ENCODE results near the gene AHDC1.

The AHDC1 gene

DNA sequence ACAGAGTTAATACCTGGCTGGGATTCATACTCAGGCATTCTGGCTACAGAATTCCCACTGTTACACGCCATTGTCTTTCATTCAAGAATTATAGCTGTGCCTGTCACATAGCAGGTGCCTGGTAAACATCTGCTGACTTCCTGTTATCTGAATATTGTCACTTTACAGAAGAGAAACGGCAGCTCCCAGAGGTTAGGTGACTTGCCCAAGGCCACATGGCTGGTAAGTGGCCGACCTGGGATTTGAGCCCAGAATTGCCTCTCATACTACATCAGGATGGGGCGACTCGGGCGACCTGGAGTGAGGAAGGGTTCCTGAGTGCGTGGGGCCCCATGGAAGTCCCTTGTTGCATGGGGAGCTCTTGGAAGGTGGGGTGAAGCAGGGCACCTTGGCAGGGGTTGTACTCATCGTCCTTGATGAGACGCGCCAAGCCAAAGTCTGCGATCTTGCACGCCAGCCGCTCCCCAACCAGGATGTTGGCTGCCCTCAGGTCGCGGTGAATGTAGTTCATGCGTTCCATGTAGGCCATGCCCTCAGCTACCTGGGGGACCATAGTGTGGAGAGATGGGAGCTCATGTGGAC, 10.2 kb upstream of the AHDC1 start:
- DNase-seq: no peak

DNA sequence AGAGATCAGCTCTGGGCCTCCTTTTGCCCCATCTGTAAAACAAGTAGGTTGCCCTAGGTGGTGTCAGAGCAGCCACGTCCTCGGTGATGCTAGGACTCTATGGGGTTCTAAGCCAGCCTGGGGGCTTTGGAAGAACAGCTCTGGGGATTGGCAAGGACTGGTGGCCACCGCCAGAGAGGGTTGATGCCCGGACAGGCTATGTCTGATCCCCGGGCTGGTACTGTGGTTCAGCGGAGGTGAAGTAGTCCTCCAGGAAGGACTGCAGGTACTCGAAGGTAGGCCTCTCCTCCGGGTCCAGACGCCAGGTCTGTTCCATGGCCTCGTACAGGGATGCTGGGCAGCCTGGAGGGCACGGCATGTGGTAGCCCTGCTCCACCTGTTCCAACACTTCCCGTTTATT, 8.8 kb upstream of the AHDC1 start:
- no peak for DNase-seq

DNA sequence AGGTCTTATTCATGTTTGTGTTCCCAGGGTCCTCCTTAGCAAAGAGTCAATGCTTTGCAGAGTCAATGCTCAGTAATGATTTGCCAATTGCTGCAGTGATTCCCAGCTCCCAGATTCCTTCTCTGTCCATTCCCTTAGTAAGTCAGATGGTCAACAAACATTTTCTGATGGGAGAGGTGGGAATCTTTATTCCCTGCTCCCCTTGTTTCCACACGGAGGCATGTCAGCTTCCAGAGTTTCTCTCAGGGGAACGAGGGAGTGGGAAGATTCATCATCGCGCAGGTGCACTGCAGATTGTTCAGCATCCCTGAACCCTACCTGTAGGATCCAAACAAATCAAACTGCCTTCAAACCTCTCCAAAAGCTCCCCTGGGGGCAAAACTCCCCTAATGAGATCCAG, 7.5 kb upstream of the AHDC1 start:
- DNase-seq: no peak

DNA sequence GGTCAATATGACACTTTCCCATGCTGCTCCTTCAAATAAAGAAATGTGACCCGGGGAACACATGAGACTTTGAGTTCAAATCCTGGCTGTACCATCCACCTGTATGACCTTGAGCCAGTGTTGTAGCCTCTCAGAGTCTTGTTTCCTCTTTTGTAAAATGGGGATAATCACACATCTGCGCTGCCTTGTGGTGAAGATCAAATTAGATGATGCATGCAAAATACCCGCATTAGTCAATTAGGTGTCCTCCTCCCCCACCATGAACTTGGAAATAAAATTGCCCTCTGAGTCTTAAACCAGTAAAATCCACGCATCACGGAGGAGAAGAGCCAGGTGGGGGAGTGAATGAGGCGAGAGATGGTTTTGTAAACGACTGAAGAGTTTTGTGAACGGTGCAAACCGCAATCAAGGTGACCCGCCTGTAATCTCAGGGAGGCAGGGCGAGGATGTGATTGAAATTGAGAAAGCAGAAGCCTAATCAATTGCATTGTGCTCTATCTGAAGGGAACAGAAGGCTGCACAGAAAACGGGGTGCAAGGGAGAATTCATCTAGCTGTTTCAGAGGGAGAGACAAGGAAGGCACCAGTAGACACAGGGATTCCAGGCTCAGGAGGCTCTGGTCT, 5.8 kb upstream of the AHDC1 start:
- no peak for DNase-seq

DNA sequence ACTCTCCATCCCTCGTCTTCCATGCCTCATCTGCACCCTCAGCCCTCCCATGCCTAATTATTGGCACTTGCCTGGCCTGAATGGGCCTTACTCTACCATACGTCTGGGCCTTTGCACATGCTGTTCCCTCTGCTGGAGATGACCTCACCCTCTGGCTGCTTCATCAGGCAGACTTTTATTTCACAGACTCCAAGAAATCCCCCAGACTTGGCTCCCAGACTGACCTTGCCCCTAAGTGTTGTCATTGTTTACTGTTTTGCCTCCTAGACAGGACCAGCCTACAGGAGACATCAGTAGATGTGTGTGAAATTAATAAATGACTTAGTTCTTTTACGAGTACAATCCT, 5.2 kb upstream of the AHDC1 start:
- DNase-seq: no peak

DNA sequence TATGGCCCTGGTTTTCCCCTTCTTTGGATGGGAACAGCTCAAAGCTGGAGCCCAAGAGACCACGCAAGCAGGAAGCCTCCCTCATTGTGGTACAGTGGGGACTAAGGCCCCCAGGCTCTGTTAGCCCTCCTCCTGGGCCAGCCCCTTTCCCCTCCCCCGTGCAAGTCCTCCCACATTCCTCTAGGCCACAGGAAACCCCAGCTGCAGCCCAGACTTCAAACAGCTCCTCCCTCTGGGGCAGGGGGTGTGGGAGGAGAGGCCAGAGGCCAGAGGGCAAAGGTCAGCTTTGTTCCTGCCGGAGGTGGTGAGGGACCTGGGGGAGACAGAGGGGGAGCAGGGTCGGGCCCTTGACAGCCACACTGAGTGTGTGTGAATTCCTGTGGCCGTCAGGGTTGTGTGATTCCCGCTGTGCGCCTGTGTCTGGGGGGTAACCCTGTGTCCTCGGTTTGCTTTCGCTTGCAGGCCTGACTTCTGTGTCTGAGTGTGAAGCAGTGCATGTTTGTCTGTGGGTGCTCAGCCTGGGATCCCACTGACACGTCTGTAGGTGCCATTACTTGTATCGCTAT, 3.4 kb upstream of the AHDC1 start:
- DNase-seq: no peak

DNA sequence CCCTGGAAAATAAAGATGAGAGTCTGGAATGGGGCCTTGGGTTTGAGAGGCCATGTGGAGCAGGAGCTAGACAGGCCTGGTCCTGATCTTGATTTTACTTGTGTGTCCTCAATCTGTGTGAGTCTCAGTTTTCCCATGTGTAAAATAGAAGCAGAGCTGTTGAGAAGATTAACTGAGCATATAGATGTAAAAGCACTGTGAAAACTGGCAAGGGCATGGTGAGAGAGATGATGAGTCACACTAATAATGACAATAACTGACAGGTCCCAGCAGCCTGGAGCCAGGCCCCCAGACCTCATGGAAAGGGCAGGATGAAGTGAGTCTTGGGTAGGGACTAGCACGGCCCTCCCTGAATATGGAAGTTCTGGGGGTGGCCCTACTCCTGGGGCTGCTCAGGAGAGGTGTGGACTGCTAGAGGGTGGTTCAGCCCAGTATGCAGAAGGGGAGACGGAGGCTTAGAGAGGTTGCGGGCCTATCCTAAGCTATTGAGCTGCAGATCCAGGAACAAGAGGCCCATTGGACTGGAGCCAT, 2.8 kb upstream of the AHDC1 start:
- DNase-seq: no peak

DNA sequence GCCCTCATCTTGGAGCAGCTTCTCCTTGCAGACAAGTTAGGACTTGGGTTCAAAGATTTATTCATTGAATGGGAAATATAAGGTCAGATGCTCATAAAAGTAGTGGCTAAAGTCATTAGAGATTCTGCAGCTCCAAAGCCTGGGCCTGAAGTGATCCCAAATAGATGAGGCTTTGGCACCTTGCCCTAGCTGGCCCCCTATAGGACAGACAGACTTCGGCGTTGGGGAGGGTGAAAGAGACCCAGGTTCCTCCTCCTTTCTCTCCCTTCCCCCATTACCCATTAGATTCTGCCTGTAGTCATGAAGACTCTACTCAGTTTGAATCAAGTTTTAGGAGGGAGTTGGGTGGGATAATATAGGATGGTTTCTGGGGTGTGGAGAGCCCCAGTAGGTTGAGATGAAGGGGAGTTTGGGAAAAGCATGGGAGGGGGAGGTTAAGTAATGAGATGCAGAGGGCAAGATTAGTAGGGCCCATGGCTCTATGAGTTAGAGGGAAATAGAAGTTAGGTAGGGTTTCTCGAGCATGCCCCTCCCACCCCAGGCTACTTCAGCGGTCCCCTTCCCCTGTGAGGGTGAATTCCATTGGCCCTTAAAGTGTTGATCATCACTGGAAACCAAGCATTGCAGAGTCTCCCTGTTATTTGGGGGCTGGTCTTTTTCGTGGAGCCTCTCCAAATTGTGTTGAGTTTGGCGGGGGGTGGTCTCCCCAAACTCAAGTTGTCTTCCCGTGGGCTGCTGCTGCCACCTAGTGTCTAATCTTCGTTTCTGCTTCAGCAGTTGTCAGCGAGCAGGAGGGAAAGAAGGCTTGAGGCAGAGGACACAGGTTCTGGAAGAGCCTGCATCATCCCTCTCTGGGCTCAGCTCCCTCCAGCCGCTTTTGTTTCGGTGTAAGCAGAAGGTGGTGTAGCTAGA, 2.1 kb upstream of the AHDC1 start:
- peak; percentile 25 for DNase-seq

DNA sequence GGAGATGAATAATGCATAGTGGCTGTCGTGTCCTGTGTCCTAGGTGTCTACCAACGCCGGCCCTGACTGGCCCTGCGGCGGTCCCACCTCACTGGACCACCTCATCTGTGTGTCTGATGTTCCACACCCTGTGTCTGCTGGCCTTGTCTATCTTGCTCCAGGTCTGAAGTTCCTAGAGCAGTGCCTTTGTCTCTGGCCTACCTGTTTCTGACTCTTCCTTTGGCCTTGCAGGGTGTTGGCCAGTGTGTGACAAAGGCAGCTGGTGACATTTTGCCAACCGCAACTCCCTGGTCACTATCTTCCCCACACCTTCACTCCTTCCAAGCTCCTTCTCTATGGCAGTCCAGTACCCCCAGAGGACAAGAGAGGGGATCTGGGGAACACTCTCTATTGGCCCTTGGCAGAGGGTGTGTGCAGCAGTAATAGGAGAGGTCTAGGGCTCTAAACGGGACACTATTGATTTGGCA, 1.4 kb upstream of the AHDC1 start:
- no peak for DNase-seq

DNA sequence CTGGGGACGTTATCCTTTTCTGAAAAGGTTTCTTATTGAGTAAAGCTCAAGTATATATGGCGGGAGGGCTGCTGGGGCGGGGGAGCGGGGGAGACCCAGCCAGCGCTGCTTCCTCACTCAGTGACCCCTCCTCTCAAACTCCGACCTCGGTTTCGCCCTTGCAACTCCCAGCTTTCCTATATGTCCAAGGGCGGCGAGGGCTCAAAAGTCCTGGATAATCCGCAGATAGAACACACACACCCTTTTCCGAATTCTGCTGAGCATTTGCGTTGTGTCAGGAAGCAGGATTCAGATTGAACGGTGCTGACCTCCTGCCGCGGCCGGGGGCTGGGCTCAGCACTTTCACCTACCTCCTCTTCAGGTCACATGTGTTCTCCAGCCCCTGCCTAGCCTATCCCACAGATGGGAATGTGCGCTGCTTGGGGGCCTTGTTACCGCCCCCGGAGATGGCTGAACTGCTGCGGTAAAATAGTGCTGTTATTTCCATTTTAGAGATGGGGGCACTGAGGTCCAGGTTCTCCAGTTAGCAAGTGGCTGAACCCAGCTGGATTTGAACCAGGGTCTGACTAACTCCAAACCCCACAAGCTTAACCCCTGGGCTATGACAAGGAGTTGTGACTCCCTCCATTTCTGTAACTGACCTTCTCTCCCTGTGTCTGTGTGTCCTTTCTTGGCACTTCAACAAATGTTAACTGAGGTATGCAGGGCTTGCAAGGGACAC, 795 bp upstream of the AHDC1 start:
- DNase-seq: no peak

DNA sequence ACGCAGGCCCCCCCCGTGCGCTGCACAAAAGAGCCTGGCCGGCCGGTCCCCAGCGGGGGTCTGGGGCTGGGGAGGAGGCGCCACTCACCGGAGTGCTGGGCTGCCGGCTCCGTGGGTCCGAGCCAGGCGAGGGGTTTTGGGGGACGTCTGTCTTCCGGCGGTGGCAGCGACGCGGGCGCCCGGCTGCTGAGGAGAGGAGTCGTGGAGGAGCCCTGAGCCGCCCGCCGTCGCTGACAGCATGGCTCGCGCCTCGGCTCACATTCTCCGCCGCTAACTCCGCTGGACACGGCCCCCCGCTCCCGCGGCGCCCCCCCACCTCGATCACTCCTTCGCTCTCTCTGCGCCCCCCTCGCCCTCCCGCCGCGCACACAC, 649 bp downstream of the AHDC1 start:
- DNase-seq: no peak

DNA sequence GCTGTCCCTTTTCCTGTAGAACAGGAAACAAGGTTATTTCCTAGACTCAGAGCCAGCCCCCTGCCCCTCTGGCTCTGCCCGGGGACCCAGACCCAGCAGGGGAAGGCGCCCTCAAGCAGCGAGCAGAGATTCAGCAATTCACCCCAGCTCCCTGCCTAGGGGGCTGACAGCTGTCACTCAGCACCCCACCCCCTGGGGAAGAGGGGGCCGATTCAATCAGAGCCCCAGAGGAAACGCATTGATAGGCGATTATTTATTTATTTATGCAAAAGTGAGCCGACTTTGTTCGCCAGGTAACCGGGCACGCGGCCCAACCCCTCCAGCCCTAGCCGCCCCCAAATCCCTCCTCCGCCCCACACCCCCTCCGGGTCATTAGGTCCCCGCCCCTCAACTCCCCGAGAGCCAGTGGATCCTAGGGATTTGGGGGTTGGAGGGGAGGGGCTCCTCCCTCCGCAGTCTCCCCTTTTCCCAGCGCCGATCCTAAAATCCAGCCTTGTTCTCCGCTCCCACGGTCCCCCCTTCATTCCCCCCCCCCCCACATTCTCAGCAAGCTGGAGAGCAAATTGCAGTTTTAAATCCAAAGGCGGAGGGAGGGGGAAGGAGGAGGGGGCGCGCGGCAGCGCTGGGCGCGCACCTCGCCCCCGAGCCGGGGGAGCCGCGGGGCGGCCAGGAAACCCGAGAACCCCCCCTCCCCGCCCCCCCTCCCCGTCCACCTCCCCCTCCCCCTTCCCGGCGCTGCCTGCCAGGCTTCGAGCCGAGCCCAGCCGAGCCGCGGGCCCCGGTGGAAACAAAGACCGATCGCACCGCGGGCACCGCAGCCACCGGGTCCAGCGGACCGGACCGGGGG, 1.3 kb downstream of the AHDC1 start:
- DNase-seq: peak; percentile 41

DNA sequence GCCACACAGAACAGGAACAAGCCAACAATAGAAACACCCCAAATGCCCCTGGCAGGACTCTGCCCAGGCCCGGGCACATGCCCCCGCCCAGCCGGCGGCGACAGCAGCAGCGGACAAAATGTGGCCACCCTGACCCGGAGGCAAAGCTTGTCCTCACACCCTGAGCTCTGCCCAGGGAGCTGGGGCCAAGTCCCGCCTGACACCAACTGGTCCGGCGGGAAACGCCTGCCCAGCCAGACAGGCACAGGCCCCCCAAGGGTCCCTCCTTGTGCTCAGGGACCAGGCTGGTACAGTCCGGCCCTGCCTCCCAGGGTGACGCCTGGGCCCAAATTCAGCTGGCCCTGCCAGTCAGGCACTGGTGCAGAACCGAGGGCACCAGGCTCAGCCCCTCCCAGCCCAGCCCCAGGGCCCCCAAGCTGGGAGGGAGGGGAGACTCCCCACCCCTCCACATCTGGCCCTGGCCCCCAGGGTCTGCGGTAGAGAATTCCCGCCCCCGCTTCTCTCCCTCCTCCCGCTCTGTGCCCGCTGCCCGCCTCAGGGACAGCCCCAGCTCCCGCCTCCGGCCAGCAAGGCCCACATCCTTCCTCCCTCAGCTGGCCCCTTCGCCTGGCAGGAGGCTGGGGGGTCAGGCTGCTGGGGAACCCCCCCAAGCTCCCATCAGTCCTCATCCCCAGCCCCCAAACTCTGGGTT, 2.0 kb downstream of the AHDC1 start:
- DNase-seq: no peak

DNA sequence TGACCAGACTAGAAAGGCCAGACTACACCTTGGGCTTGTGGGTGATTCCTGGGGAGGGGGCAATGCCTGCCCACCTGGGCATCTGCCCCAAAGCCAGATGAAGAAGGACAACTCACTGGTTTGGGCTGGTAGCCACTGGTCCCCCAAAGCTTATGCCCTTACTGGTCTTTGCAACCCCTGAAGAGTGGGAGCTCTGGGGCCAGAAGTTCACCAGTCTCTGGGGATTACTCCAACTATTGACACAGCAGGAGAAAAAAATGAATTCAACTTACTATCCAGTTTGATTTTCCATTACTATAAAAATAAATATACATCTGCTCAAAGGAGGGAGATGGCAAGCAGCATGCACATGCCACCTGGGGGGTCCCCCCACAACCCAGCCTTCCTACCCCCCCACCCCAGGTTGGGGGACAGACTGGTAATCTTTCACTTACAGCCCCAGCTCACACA, 2.6 kb downstream of the AHDC1 start:
- DNase-seq: no peak

DNA sequence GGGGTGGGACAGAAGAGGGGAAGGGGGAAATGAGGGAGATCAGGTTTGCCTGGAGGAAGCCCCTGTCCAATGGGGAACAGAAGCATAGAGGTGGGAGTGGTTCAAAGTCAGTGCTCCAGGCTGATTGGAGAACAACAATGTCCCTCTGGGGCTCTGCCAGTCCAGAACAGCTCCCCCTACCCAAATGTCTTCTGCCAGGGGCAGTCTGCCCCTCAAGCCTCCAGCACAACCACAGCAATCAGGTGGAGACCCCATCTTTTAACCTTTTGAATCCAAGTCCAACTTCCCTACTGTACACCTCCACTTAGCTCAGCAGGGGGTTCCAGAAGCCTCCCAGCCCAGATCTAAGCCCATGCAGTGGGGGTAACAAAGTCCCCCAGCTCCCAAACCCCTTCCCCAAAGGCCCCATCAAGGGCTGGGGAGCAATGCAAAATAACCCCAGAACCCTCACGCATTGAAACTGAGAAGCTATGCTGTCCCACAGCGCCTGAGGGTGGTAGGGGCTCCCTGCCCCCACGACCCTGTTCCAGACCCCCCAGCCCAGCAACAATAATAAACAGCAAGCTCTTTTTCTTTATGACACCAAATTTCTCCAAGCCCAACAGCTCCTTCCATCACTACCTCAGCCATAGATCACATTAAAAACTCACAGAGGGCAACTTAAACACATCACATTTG, 3.3 kb downstream of the AHDC1 start:
- no peak for DNase-seq

DNA sequence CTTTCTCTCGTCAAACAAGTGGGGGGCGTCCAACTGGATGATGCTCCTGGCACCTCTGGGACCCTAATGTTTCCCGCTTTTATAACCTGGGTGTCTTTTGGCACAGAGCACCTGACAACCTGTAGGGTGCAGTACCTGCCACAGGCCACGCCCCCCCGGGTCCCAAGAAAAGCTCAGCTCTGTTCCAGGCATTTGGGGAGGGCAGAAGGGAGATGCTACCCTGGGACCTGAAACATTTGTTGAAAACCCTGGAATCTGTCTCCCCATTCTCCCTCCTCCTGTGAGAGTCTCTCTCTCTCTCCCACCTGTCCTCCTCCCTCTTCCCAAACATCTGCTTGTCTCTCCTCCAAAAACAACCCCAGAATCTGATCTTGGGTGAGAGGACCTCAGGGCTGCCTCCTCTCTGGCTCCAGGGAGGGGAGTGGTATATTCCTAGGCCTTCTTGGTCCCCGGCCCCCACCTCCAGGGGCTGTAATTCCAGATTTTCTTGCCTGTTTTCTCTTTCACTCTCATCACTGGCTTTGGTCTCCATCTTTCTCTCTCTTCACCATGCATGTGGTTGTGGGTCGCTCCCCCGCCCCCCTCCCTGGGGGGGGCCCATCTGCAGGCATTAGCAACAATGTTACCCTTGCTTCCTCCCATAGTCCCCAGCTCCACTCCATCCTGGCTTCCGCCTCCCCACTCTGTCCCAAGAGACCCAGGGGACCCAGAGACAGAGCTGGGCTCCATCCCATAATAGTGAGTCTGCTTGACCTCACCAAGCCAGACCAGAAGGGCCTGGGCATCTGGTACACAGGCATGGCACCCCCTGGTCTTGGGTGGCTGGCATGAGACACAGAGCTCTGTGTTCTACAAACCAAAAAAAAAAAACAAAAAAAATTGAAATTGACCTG, 4.1 kb downstream of the AHDC1 start:
- DNase-seq: no peak

DNA sequence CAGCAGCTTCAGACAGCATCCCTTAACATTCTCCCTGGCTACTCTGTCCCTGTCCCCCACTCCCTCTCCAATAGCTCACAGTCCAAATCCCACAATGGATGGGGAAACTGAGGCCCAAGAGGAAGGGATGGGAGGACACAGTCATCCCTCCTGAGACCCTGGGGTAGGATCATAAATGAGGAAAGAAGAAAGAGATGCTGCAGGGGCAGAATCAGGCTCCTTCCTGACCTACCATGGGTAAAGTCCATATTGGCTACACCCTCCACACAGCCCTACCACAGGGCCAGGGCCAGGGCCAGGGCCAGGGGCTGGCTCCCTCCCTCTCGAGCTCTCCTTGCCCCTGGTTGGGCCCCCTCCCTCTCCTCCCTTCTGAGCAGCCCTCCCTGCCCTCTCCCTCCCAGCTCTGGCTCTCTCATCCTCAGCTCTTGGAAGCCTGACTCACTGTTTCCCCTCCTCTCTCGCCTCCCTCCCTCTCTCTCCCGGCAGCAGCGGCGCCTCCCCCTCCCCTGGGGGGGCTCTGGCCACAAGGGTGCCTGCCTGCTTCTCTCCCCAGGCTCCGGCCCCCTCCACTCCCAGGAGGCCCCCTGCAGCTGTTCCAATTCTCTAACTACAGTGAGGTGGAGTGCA, 4.9 kb downstream of the AHDC1 start:
- DNase-seq: peak; percentile 39

DNA sequence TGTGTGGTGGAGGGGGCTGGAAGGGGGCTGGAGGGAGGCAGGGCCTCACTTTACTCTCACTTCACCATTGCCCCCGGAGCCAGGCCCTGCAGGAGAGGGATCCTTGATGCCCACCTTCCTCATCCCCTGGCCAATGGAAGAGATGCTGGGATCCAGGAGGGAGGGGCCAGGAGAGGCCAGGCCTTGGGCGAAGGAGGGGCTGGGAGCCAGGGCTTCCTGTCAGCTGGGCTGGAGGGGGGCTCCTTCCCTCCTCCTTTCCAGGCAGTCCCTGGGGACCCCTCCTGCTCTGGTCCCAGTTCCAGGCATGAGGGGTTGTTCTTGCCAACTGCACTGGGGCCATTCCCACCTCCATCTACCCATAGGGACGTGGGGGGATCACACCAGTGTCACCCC, 5.7 kb downstream of the AHDC1 start:
- no peak for DNase-seq

Measured in NCI-H1105 (cell line).